HPDE6-E6E7 (cell line): ENCODE measurements around the gene GRK5.

Experiments
- DNase-seq: peaks from one replicate; pipeline ENCODE4 v3.0.0; 2011; ENCODE audit warnings: missing footprints; ENCODE audit errors: extremely low spot score

The GRK5 gene

DNA sequence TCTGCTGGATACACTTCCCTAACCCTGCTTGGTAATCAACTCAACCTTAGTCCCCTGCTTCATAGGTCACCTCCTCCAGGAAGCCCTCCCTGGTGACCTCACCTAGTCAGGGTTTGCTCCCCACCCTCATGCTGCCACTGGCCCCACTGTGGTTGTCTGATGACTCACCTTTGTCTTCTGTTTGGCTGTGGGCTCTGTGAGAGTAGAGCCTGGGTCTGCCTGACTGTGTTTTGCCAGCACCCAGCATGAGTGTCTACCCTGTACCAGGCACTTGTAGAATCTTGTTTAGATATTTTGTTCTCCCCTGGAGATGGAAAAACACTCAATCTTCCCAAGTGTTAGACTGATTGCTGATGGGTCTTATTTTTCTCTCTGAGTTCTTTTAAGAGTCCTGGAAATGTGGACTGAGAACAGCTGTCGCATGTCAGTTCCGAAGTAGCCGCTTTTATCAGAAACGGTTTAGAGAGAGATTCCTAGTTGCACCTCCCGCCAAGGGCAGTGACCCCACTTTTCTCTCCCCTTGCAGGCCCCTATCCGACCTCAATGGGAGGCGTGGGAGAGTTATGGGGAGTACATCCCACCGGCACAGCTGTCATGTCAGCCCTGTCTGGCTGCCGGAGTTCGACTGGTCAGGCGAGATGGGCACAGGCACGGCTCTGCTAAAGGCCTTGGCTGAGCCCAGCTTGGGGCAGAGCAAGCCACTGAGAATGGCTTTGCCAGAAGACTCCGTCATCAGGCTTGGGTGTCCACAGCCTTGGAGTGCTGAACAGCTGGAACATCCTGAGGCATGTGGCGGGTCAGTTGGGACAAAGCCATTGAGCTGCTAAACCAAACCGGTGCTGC is 134.3 kb downstream of the GRK5 start:
- DNase-seq, result no peak

DNA sequence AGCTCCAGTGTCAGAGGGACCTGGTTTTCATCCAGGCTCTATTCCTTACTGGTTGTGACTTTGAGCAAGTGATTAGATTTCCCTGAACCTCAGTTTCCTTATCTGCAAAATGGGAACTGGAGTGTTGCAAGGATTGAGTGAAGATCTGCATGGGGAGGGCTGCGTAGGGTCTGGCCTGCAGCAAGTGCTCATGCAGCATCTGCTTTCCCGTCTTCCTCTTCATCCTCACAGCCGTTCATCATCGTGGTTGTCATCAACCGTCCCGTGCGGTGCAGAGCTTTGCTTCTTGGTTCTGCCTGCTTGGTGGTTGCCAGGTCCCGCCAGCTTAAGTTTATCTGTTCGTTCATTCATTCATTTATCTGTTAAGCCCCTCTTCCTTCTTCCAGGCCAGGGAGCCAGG is 135.0 kb downstream of the GRK5 start:
- DNase-seq, result no peak

DNA sequence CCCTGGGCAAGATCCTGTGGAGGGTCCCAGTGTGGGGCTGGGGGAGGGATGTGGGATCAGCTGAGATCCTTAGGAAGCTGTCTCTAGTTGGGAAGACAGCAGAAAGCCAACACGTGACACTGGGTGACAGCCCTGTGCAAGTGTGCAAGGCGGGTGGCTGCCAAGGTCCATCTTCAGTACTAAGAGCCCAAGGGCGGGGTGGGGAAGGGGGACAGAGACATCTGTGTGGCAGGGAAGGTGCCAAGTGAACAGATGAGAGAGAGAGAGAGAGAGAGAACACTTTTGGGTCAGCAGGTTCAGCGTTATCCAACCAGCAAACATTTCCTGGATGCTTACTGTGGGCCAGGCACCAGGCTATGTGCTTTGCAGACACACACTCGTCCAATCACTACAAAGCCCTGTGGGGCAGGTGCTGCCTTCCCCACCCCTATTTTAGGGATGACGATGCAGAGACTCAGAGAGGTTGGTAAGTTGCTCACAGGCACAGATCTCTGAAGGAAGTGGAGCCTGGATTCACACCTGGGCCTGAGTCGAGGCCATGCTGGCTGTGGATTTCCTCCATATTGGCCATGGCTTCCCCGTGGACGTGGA is 135.7 kb downstream of the GRK5 start:
- no peak for DNase-seq

DNA sequence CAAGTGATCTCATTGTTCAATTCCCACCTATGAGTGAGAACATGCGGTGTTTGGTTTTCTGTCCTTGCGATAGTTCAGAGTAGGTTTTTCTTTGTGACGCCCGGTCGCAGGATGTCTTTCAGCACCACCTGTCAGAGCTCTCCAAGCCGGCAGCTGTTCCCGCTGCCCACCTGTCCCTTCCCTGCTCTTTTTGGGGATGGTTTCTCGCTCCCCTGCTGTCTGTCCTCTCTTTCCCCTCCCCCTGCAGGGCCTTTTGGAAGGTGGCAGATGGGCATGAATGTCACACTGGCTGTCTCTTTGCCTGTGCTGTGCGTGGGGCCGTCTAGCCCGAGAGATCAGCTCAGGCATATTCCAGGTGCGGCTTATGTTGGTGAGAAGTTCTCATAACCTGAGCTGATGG is 137.0 kb downstream of the GRK5 start:
- no peak for DNase-seq

DNA sequence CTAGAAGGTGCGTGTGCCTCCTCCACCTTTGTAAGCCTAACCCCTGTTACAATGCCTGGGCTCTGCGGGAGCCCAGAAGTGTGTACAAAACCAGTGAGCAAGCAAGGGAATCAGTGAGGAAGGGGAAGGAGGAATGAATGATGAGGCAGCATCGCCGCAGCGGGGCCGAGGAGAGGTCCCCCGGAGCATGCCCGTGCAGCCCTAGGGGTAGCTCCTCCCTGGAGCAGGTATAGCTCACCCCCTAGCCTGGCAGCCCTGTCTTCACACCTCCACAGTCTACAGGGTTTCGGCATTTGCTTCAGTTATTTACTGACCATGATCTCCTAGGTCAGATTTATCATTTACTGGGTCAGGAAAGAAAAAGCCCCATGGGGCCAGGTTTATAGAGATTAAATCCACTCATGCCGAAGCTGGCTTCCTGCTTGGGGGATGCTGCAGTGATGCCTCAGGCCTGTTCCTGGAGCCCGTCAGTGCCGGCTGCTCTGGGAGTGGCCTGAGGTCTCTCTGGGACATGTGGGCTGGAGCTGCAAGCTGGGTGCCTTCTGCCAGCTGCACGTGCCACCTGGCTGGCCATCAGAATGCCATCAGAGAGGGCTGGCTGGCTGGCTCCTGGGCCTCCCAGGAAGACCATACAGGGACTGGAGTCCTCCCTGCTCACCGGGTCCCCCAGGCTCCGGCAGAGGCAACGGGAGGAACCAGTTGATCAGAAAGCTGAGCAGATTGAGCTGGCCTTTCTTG is 138.9 kb downstream of the GRK5 start:
- DNase-seq, result no peak

DNA sequence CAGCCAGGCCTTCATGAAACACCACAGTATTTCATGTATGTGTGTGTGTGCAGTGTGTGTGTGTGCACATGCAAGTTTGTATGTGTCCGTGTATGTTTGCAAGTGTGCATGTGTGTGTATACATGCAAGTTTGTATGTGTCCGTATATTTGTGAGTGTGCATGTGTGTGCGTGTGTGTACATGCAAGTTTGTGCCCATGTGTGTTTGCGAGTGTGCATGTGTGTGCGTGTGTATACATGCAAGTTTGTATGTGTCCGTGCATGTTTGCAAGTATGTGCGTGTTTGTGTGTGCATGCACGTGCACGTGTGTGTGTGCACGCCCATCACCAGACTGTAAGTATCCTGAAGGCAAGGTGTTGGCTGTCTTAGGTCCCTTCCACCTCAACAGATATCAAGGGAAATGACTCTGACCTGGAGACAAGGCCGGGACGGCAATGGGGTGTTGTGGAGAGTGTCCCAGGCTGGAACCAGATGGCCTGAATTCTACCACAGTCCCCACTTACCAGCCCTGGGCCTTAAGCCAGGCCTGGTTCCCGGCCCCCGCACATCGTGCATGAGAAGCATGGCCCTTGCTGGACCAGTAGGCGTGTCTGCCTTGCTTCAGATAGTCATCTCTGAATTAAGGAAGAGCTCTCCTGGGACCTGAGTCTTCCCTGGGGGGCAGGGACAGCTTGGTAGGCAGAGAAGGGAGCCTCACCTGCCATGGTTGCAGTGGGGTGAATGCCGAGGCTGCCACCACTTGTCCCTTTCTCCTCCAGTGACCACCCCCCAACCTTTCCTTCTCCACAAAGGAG is 140.0 kb downstream of the GRK5 start:
- no peak for DNase-seq

DNA sequence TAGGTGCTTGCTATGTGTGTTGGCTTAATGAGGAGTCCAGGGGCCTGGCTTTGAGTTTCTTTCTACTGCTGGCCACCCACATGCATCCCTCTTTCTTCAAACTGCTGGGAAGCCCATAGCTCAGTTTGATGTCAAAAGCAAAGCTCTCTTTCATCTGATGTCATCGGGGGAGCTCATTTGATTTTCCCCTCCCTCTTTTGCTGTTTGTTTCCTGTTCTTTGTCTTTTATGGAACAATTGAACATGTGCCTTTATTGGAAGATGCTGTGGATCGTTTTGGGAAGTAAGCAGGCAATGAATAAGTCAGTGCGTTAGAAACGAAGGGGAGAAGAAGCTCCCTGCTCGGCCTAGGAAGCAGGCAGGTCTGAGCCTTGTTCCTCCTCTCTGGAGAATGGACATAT is 140.7 kb downstream of the GRK5 start:
- DNase-seq, result no peak

DNA sequence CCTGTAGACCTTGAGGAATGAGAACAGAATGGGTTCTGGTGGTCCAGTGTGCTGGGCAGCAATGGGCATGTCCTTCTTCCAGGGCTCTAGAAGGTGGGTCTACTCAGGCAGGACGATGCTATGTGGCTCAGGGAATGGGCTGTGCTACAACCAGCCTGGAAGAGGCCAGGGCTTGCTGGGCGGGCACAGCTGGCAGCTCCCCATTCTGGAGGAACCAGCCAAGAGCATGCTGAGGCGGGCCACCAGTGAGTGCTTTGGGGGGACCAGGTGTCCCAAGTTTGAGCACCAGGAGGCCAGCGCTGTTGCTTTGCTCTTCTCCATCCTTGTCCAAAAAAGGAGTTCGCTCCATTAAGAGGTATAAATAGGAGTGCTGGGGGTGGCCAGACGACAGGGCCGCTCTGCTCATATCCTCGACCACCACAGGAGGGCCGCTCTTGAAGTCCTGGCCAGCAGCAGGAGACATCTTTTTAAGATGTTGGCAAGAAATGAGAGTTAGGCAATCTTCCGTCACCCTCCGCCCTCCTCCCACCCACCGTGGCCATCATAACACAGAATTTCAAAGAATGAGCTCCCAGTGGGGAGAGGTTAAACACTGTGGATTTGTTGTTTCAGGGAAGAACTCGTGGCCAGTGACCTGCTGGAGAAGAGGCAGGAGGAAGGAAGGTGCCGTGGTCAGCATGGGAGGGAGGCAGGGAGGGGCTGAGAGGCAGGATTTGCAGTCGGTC is 141.3 kb downstream of the GRK5 start:
- no peak for DNase-seq

DNA sequence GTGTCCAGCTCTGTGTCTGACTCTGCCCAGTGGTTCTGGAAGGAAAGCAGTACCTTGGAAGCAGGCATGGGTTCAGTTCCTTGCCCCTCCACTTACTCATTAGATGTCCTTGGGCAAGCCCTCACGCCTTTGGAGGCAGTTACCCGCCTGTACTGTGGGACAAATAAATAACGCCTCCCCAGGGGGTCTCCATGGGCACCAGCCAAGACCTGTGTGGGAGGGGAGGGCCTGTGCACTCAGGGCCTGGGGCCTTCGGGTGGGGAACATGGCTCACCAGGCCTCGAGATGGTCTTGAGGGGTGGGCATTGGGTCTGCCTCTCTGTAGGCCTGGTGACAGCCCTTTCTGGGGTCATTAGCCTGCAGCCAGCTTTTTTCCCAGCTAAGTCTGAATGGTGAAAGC is 142.0 kb downstream of the GRK5 start:
- DNase-seq, result no peak

DNA sequence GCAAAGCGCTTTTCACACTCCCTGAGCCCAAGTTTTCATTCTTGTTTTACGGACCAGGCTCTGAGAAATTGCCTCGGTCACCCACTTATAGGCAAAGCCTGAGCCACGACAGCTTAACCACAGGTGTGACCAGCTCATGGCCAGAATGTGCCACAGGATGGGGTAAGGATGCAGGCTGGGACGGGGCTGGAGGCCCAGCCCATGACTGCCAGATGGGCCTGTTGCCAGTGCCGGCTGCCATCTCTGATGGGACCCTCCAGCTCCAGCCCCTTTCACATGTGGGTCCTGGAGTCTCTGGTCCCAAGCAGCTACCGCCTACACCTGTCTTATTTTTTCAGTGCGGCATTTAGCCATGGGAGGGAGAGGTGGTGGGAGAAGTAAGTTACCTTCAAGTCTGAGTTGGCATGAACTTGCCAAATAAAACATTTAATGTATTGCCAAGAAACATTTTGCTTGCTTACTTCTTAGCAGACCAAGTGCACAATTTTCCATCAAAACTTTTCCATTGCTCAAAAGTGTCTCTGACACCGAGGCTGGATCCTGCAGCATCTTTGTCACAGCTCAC is 142.6 kb downstream of the GRK5 start:
- no peak for DNase-seq

DNA sequence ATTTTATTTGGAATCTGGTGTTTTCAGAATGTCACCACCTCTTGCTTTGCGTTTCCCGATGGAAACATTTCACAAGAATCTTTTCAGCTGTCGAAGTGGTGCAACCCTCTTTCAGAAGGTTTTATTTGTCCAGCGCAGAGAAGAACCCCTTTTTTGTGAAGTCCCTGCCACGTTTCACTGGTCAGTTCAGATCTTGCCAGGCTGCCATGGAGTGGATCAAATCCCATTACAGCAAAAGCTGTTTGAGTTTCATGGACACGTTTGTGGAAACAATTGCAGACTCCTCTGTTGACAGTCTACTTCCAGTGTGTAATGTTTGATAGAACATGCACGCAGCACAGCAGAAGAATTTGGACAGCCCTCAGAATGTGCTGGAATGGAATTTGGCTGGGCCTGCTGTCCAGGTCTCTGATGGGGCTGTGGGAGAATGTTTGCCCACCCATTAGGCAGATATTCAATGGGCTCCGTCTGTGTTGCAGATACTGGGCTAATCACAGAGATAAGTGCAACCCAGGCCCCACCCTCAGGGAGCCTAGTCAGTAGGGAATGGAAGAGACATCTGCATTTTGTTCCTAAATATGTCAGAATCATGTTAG is 143.2 kb downstream of the GRK5 start:
- no peak for DNase-seq

DNA sequence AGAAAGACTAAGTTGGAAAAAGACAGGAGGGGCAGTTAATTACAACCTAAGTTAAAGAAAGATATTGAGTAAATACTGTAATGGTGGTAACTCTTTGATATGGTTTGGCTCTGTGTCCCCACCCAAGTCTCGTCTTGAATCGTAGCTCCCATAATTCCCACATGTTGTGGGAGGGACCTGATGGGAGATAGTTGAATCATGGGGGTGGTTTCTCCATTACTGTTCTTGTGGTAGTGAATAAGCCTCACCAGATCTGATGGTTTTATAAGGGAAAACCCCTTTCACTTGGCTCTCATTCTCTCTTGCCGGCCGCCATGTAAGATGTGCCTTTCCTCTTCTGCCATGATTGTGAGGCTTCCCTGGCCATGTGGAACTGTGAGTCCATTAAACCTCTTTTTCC is 143.8 kb downstream of the GRK5 start:
- DNase-seq, result no peak

DNA sequence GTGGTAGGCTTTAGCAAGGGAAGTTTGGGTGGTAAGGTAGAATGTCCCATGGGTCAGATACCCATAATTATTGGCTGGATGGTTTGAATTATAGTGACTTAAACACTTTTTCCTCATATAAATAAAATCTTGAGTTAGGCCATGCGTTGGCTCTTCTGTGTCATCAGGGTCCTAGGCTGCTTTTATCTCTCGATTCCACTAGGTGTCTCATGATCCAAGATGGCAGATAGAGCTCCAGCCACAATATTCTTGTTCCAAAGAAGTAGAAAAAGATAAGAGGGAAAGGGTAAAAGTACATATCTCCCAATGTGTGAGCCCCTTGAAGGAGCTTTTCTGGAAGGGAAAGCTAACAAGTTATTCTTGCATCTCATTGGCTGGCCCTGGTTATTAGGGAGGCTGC is 144.7 kb downstream of the GRK5 start:
- no peak for DNase-seq

DNA sequence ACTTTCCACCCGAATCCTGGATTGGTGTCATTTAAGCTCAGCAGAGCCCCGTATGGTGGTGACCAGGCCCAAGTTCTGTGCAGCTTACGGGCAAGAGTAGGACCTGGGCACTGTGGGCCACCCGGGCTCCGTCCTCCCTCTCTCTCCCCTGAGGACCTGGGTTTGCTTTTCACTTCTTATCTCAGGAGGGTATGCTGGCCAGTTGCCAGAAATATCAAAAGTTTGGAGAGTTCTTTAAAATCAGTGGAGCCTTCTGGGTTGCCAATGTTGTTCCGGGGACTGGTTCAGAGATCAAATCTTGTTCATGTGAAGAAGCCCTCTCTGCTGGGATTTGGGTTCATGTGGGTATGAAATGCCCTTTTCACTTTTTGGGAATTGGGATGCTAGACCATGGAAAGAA is 145.4 kb downstream of the GRK5 start:
- no peak for DNase-seq

DNA sequence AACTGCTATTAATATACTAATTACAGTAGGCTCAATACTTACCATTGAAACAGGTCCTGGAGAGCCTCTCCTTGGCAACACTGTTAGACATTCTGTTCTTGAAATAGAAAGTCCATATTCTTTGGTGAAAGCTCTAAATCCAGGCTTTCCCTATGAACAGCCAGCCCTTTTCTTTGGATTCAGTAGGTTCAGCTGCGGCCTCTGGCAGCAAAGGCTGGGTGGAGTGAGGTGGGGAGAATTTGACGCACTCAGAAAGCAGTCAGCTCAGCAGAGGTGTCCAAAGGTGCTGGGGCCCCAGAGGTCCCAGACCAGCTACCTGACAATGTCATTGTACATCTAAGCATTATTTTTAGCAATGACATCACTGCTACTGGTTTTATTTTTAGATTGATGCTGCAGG is 146.1 kb downstream of the GRK5 start:
- DNase-seq, result no peak

DNA sequence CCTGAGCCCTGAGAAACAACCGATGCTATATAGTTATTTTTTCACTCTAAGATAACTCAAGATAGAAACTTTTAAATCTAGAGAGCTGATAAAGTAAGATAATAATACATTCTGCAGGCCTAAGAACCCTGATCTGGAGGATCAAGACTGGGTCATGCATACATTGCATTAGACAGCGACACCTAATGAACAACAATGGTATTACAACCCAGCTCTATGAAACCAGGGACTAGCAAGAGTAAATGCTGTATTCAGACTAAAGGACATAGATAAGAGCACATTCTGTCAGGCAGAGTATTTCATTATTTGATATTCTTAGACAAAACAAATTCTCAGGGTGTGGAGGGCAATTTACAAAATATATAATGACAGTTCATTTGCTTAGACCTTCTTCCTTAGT is 148.6 kb downstream of the GRK5 start:
- DNase-seq, result no peak

DNA sequence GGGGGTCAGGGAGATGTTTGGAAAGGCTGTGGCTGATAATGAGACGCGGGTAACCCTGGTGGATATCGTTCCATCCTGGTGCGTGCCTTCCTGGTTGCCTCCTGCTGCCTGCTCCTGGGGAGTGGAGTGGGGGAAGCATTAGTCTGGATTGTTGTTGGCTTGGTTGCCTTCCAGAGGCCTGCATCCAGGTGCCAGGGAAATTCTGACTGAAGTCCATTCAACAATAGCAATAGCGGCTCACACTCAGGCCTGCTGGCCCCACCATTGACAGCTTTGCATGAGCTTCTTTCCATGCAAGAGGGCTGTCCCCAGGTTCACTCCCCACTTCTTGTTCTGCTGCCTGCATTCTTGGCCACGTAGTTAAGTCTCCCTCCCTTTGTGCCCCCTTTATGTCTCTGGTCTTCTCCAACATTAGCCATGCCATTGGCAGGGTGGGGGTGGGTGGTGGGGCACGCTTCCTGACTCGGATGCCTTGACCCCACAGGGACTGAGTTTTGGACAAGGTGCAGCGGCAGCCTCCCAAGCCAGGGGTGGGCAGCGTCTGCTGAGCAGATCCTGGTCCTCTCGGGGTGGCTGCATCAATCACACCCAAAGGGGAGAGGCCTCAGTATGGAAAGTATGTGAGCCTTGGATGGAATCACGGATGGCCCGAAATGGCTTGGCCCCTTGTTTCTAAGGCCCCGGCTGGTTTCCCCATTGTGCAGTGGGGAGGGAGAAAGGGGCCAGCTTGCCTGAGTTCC is 150.2 kb downstream of the GRK5 start:
- no peak for DNase-seq

DNA sequence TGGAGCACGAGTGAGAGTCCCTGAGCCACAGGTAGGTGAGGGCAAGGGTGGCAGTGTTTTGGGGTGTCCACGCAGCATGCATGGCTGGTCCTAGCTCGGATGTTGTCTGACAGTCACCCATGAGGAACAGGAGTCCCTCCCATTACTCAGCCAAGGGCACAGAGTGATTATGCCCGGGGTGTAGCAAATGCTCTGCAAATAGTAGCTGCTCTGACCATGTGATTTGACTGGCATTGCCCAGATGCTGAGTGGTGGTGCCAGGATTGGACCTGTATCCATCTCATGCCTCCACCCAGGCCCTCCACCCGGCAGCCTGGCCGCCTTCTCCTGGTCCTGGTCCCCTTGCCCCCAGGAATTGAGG is 150.8 kb downstream of the GRK5 start:
- DNase-seq, result no peak

DNA sequence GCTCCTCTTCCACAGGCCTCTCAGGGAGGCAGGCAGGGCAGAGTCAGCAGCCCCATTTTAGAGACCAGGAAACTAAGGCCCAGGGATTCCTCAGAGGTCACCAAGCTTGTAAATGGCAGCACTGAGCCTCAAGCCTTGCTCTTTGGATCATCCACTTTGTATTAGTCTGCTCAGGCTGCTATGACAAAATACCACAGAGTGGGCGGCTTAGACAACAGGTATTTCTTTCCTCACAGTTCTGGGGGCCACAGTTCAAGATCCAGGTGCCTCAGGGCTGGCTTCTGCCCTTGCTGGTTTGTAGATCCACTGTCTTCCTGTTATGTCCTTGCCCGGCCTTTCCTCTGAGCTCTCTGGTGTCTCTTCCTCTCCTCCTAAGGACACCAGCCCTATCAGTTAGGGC is 151.2 kb downstream of the GRK5 start:
- no peak for DNase-seq

DNA sequence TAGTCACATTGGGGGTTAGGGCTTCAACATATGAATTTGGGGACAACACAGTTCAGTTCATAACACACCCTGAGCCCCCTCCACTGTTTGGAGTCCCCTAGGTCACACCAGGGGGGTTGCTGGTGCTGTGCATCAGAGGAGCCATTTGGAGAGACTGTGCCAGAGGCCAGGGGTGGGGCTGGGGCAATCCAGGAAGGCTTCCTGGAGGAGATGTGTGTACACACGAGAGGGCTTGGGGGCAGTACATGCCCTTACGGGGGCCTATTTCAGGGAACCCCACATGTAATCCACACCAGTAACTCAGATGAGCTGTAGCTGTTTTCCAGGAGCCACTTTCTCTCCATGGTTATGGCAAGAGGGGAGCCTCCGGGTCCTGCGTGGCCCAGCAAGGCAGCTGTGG is 151.7 kb downstream of the GRK5 start:
- DNase-seq, result no peak
